HG03280 (cell line): ENCODE results near the gene RASGRP3.
"Not testable (repeated sequence)": the region's sequence is repeated elsewhere in the genome, so short reads cannot be mapped to it uniquely, and the experiment has no call there.

Experiments
- ATAC-seq: cut with Tn5 transposase; IDR thresholded peaks from one replicate; pipeline ENCODE4 v1.9.1; 2021; ENCODE audit warnings: mild to moderate bottlenecking, moderate library complexity; ENCODE audit not compliant: unreplicated experiment

Gene RASGRP3

DNA sequence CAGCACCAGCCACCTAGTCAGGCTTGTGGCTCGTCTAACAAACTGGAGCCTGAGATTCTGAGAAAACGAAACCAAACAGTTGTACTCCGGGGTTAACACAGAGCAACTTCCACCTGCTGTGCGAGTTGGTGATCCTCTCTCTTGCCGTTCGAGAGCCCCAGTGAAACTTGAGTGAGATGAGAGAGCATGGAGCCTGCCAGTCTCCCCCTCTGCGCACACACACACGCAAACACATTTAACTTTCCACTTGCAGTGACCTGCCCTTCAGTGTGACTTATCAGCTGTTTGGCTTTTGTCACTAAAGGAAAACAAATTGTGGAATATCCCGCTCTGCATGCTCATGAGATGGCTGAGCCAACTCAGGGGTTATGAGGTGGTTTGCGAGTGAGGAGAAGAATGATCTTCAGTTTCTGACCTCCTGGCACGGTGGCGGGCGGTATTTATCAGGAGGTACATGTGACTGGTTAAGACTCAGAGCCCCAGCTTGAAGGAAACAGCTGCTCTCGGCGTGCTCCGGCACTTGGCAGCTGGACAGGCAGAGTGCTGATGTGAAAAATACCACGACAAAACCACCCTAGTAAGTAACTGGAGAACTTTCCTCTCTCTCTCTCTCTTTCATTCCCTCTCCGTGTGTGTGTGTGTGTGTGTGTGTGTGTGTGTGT lies at the start of gene RASGRP3:
Gene RASGRP3, plus strand, starts transcription at position 519 of the 662 bp plus-strand sequence. CDS start 38,488 bp downstream, outside the sequence.
- peak; percentile 58 for ATAC-seq

DNA sequence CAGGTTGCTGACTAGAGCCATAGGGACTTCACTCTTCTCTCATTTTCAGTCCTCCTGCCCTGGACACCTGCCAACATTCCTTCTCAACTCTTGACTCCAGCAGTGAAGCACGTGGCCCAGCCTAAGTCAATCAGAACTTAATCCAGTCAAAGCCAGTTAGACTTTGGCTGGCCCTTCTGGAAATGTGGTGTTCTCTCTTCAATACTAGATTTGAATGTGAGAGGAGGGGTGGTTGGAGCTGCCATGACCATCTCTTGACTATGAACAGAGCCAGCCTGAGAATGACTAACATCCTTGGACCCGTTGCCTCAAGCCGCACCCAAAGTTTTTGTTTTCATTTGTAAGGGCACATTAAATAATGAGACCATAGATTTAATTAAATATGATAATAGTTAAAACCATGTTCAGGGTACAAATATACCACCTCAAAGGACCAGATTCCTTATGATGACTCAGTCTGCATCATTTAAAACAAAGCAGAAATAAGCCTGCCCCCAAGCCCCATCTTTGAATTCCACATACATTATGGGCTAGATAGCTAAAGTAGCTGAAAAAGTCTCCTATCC lies 49.7 kb upstream of the RASGRP3 start:
- ATAC-seq = no peak

DNA sequence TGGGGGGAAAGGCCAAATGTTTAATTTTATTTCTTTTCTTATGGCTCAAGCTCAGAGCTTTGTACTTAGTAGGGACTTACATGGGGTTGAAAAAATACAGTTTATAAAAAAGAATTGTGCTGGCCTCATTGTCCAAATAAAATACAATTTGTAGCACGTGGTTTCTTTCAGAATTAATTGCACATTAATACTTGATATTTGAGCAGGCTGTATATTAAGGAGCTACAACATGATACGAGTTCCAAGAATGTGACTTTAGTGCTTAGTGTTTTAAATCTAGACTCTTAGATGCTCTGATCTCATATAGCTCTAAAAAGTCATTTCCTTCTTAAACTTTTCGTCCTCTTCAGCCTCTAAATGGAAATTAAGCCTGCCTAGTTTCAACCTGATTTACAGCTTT lies 46.4 kb upstream of the RASGRP3 start:
- ATAC-seq = no peak

DNA sequence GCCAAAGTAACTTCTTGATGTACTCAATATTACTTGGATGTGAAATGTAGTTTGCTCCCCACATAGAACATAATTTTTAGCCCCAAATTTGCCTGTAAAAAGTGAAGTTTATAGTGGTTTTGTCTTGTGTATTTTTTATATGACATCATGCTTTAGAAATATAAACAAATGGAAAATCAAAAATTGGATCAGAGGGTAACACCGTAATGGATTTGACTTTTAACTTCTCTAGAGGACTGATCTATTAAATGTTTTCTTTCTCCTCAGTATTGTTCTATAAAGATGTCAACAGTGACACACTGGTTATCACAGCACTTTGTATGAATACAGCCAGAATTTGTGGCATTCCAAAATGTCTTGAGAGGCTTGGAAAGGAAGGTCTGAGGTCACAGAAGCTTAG lies 45.6 kb upstream of the RASGRP3 start:
- no peak for ATAC-seq

DNA sequence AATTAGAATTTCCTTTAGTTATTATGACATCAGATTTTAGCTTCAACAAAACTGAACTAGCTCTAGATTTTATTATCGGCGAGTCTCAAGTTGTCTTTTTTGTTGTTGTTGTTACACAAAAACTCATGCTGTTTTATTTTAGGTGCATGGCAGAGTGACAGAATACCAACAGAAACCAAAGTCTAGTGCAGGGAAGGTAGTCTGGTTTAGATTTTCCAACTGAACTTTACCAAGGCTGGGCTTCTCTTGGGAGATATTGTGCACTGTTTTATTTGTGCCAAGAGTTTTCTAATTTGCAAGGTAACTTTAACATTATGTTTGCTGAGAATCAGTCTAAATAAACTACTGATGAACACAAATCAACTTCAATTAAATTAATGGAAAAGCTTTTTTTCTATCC lies 43.6 kb upstream of the RASGRP3 start:
- ATAC-seq = no peak

DNA sequence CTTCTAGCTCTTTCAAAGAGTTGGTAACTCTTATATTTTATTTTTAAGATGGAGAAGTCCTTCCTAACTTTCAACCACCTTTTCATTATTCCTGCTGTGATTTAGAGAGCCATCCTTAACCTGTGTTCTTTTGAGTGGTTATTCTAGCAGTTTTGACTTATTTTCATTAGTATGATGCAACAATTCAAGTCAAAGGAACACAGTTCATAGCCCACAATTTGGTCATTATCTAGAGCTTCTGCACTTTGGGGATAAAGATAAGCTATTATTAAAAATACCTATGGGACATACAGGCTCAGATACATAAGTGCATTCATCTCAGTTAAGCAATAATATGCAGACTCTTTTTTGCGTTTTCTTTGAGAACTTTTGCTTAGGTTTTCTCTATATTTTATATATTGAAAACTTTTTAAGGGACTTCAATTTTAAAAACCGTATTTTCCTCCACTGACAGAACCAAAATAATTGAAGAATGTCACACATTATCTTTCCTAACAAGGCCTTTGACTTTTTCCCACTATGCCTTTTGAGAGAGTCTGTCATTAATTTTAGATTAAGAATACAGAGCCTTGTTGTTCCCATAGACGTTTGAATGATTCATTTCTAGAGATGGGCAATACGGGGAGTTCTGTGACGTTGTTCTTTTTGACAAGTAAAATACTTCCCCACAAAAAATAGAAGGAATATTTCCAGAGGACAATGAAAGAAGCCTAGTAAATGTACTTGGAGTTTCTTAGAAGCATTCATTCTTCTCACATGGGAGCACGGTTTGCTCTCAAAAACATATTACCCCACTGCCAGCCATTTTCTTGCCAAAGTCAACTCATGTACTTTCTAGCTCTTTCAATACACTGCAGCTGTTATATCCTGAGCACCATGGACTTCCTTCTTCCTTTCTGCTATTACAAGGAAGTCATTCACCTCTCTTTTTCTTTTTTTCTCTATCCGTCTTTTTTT lies 42.9 kb upstream of the RASGRP3 start:
- no peak for ATAC-seq

- ATAC-seq = no peak
Observed at GRCh38 chr2:33435518-33435917, 40.9 kb upstream of the RASGRP3 start.

DNA sequence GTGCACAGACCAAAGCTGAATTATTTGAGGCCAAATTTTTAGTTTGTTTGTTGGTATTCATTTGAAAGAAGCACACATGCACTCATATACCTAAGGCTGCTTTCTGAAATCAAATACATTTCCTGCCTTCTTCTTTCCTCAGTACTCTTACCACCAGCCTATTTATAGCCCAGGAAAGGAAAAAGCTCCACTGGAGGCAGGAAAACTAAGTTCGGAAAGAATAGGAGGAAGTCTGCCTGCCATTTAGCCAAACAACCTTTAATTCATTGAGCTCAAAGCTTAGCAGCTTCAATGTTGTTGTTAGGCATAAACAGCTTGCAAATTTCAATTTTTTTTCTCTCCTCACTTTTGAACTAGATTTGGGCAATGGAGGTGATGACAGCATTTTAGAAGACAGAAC lies 40.4 kb upstream of the RASGRP3 start:
- ATAC-seq = no peak

DNA sequence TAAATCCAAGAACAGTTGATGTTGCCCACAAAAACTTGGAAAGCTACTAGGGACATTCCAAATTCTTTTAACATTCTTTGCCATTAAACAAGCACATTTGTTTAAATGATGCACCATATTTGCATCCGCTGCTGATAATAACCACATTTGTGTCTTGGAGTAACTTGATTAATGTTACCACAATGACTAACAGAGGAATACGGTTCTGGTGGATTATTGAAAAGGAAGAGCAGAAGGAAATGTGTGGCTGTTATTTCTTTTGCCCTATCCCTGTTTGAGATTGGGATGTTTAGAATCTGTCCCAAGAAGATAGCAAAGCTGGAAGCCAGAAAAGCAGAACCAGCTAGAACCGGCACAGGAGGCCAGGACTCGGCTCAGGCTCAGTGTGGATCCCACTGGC lies 39.2 kb upstream of the RASGRP3 start:
- no peak for ATAC-seq

DNA sequence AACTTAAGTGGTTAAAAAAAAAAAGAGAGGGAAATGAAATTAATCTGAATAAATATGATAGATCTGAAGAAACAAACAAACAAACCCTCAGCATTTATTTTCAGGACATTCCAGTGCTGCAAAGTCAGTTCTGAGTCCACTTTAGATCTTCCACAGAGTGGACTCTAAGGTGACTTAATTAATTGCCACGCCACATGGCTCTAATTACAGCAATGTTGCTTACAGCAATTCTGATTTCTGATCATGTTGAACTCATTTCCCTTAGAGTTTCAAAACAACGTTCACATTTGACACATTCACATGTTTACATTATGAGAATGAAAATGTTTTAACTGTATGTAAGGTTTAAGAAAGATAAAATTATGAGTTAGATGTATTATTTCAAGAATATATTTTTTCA lies 38.6 kb upstream of the RASGRP3 start:
- ATAC-seq = no peak

- ATAC-seq = peak; percentile 83
Observed at GRCh38 chr2:33441235-33441810, 35.1 kb upstream of the RASGRP3 start.

DNA sequence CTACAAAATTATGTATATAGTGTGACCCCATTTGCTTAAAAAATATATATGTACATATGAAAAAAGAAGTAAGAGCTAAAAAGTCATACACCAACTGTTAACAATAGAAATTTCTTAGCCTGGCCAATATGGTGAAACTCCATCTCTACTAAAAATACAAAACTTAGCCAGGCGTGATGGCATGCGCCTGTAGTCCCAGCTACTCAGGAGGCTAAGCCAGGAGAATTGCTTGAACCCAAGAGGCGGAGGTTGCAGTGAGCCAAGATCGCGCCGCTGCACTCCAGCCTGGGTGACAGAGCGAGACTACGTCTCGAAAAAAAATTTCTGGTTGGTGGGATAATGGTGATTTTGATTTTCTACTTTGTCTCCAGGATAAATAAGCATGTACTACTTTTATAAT lies 34.4 kb upstream of the RASGRP3 start:
- not testable (repeated sequence) for ATAC-seq

DNA sequence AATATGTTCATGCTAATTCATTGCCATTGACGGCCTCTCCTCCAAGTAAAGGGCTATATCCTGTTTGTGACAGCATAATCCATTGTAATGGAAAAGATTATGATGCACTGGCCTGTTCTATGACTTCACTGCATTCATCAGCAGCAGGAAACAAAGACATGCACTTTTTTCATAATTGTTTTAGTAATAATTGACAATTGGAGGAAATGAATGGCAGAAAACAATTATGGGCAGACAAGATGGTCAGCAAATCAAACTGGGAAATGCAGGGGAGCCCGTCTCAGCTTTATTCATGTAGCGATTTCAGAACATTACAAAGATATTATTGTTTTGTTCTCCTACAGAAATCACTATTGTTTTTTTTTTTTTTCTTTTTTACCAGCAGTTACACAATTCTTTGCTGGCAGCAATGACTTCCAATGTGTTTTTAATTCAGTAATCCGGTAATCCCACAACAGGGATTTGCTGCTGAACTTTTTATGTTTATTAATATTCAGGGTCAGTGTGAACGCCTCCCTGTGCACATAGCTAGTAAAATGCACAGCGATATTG lies 33.8 kb upstream of the RASGRP3 start:
- ATAC-seq = no peak

DNA sequence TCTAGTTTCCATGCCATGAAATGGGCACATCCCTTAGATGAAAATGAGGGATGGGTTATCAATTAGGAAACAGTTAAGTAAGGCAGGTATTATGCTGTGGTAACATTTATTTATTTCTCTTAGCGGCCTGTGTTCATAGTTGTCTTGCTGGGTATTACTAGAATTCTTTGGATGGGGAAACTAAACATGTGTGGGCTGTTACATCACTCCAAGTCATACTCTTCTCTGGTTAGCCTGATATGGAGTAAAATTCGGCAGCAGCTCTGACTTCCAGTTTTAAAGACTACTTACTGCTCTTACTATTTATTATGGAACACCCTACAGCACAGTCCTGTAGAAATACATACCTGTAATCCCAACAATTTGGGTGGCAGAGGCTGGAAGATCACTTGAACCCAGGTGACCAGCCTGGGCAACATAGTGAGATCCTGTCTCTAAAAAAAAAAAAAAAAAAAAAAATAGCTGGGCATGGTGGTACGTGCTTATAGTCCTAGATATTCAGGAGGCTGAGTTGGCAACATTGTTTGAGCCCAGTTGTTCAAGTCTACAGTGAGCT lies 33.1 kb upstream of the RASGRP3 start:
- no peak for ATAC-seq

DNA sequence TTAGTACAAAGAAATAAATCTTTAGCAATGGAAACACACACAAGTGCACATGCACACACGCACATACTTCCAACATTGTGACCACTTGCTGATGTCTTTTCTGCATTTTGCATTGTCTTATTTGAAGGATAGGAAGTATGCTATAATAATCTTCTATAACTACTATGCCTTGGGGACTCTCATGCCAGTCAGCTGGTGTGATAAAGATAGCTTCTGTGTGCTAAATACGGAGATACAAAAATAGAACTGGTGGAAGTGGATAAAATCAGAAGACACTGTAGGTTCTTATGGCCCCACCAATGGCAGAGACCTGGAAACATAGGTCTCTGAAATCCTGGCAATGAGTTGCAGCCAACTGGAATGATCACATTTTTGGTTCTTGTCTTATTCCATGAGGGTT lies 31.5 kb upstream of the RASGRP3 start:
- no peak for ATAC-seq

GRCh38 chr2:33448220-33448899 lies 28.1 kb upstream of the RASGRP3 start:
- ATAC-seq = no peak

DNA sequence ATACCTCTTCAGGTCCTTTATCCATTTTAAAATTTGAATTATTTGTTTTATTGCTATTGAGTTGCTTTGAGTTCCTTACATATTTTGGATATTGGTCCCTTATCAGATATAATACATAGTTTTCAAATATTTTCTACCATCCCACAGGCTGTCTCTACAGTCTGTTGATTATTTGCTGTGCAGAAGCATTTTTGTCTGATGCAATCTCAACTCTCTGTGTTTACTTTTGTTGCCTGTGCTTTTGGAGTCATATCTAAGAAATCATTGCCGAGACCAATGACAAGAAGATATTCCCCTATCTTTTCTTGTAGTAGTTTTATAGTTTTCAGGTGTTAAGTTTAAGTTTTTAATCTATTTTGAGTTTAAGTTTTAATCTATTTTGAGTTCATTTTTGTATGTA lies 25.2 kb upstream of the RASGRP3 start:
- ATAC-seq = no peak

- ATAC-seq = no peak
Observed at GRCh38 chr2:33451825-33452224, 24.6 kb upstream of the RASGRP3 start.

DNA sequence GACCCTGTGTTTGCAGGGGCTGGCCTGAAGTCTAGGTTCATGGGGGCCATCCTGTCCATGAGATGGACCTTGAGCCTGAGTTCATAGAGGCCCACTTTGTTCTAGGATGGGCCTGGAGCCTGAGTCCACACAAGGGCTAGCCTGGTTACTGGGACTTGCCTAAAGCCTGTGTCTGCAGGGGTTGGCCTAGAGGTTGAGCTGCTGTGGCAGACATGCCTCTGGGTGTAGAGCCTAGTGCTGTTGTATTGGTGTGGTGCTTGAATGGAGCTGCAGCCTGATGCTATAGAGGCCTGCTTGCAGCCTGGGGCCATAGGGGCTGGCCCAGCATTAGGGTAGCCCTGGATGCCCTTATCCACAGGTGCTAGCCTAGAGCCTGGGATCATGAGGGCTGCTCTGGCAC lies 23.9 kb upstream of the RASGRP3 start:
- no peak for ATAC-seq

GRCh38 chr2:33453905-33454479 lies 22.5 kb upstream of the RASGRP3 start:
- no peak for ATAC-seq
